Measurements from ENCODE around the gene ITM2C. TPM values are rescaled to one million over a fixed set of nuclear protein-coding genes. Genes with fewer than 3 reads are reported as not detected.
A peak's percentile ranks its signal among the peaks of the same experiment; 100 is the strongest.

ITM2C gene
- polyA plus RNA-seq, 3 donors, result 1.4 to 3.2 (median 2.9) TPM

DNA sequence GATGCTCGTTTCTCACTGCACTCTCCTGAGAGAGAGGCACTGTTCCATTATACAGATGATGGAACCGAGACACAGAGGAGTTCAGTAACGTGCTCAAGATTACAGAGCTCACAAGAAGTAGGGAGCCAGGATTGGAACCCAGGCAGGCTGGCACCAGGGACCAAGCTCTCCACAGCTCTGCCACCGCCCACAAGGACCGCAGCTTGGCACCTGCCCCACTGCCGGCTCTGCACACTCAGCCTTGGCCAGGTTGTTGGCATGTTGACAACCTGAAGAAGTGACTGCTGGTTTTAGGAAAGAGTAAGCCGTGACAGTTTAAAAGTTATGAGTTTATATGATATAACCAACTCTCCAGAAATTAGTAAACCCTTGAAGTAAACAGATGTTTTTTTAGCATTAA lies 48.0 kb upstream of the ITM2C start:
- Histone ChIP-seq H3K4me1 (ENCODE audit: control insufficient read depth in 1 of 2, insufficient read depth in 2 of 2, low read length in 2 of 2) (no peaks in the 10 kb centered on the region), H3K4me2 (replicated peaks; ENCODE audit: extremely low read depth, low read length, poor library complexity, severe bottlenecking) (no peak overlapping the region), H2AFZ (ENCODE audit: insufficient read depth, low read depth, low read length, poor library complexity, severe bottlenecking) (no peak overlapping the region), H3K9ac (ENCODE audit: insufficient read depth, low read length, poor library complexity, severe bottlenecking) (no peak overlapping the region), H3K36me3 (replicated peaks in 1 of 2; ENCODE audit: control insufficient read depth in 1 of 2, insufficient read depth in 2 of 2, low read length in 2 of 2) (peaks cover 82 to 99% of the 10 kb centered on the region in 2 donors), H3K9me3 (replicated peaks in 1 of 2; ENCODE audit: control insufficient read depth in 1 of 2, insufficient read depth in 1 of 2, low read length in 2 of 2) (no peaks in the 10 kb centered on the region), H3K79me2 (ENCODE audit: insufficient read depth, low read length) (no peaks in the 10 kb centered on the region), H3K27ac (ENCODE audit: low read depth in 1 of 2, low read length in 2 of 2) (no peak overlapping the region), H4K20me1 (ENCODE audit: insufficient read depth, low read length) (peaks cover 95% of the 10 kb centered on the region), H3K27me3 (ENCODE audit: control insufficient read depth in 2 of 2, insufficient read depth in 2 of 2, low read length in 2 of 2) (no peaks in the 10 kb centered on the region), H3K4me3 (replicated peaks in 1 of 3; ENCODE audit: low read depth in 2 of 3, low read length in 3 of 3) (no peak overlapping the region)
- WGBS (ENCODE audit: insufficient coverage), result 90% methylated on average over 3 of the region's 7 CpGs
- intact Hi-C loops (cut with micrococcal nuclease), result no loop called here
- Mint-ChIP-seq H3K36me3 (peaks cover 87 to 95% of the 10 kb centered on the region in 2 donors), H3K9me3 (no peaks in the 10 kb centered on the region), H3K4me1 (no peaks in the 10 kb centered on the region), H3K27me3 (ENCODE audit: low read depth in 3 of 3) (peaks cover 0 to 1% (median 0%) of the 10 kb centered on the region in 3 donors), H3K4me3 (no peak overlapping the region), H3K27ac (peak overlapping the region in 1 of 7 donors; percentile 50)
- DNase-seq, result no peak
- TF ChIP-seq, protein P1, sequence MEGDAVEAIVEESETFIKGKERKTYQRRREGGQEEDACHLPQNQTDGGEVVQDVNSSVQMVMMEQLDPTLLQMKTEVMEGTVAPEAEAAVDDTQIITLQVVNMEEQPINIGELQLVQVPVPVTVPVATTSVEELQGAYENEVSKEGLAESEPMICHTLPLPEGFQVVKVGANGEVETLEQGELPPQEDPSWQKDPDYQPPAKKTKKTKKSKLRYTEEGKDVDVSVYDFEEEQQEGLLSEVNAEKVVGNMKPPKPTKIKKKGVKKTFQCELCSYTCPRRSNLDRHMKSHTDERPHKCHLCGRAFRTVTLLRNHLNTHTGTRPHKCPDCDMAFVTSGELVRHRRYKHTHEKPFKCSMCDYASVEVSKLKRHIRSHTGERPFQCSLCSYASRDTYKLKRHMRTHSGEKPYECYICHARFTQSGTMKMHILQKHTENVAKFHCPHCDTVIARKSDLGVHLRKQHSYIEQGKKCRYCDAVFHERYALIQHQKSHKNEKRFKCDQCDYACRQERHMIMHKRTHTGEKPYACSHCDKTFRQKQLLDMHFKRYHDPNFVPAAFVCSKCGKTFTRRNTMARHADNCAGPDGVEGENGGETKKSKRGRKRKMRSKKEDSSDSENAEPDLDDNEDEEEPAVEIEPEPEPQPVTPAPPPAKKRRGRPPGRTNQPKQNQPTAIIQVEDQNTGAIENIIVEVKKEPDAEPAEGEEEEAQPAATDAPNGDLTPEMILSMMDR (IDR thresholded peaks at IDR 0.05), result no peak

DNA sequence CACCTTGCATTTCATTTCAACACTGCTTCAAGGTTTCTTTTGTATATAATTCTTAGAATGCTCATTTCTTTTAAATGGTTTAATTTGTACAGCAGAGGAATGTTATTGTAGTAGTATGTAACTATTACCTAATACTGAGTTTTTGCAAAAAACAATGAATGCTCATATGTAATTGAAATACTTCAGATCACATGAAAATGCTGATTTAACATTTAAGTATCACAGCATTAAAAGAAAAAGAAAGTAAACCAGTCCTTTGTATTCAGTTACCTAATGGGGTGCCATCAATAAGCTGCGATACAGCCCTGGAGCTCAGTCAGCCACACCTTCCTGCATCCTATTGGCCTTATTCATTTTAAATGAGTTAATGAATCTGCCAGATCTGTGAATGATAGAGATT lies 45.3 kb upstream of the ITM2C start:
- no peaks in the 10 kb centered on the region for H3K27me3 ChIP-seq (ENCODE audit: control insufficient read depth in 2 of 2, insufficient read depth in 2 of 2, low read length in 2 of 2)
- TF ChIP-seq, protein P1 (IDR thresholded peaks at IDR 0.05), result no peak
- no peaks in the 10 kb centered on the region for H3K9me3 ChIP-seq (replicated peaks in 1 of 2; ENCODE audit: control insufficient read depth in 1 of 2, insufficient read depth in 1 of 2, low read length in 2 of 2)
- Mint-ChIP-seq H3K4me1 (peaks cover 3% of the 10 kb centered on the region), H3K36me3 (peaks cover 69 to 74% of the 10 kb centered on the region in 2 donors), H3K9me3 (no peaks in the 10 kb centered on the region), H3K27ac (no peak overlapping the region), H3K4me3 (no peak overlapping the region), H3K27me3 (ENCODE audit: low read depth in 3 of 3) (peaks cover 0 to 1% (median 0%) of the 10 kb centered on the region in 3 donors)
- no peak overlapping the region for H2AFZ ChIP-seq (ENCODE audit: insufficient read depth, low read depth, low read length, poor library complexity, severe bottlenecking)
- no peak for DNase-seq
- H3K79me2 ChIP-seq (ENCODE audit: insufficient read depth, low read length), result no peaks in the 10 kb centered on the region
- H4K20me1 ChIP-seq (ENCODE audit: insufficient read depth, low read length), result peaks cover 88% of the 10 kb centered on the region
- H3K36me3 ChIP-seq (replicated peaks in 1 of 2; ENCODE audit: control insufficient read depth in 1 of 2, insufficient read depth in 2 of 2, low read length in 2 of 2), result peaks cover 63 to 79% of the 10 kb centered on the region in 2 donors
- no peak overlapping the region for H3K4me3 ChIP-seq (replicated peaks in 1 of 3; ENCODE audit: low read depth in 2 of 3, low read length in 3 of 3)
- intact Hi-C loops (cut with micrococcal nuclease), result no loop called here
- no peak overlapping the region for H3K27ac ChIP-seq (ENCODE audit: low read depth in 1 of 2, low read length in 2 of 2)
- no CpG with 5 or more reads among the region's 1 CpG for WGBS (ENCODE audit: insufficient coverage)
- H3K4me1 ChIP-seq (ENCODE audit: control insufficient read depth in 1 of 2, insufficient read depth in 2 of 2, low read length in 2 of 2), result peaks cover 2 to 3% of the 10 kb centered on the region in 2 donors
- H3K9ac ChIP-seq (ENCODE audit: insufficient read depth, low read length, poor library complexity, severe bottlenecking), result no peak overlapping the region
- no peak overlapping the region for H3K4me2 ChIP-seq (replicated peaks; ENCODE audit: extremely low read depth, low read length, poor library complexity, severe bottlenecking)

All from CD14-positive monocyte (primary cell).